Erythroblast (primary cell): ENCODE results near the gene OGFOD1.
"Not testable (repeated sequence)": the region's sequence is repeated elsewhere in the genome, so short reads cannot be mapped to it uniquely, and the experiment has no call there.

Experiments
- DNase-seq, 2 experiments: peaks; one replicate each; lab custom pipeline; 2025; lab: John Stamatoyannopoulos, UW
- GATA1 ChIP-seq: IDR thresholded peaks from 2 replicates; pipeline ENCODE4 v1.6.1; 2011; ENCODE audit warnings: low read depth, mild to moderate bottlenecking, control low read depth, low read length, moderate library complexity
- POLR2A ChIP-seq: IDR thresholded peaks from 2 replicates; pipeline ENCODE4 v1.6.1; 2011; ENCODE audit warnings: mild to moderate bottlenecking, low read length

Gene OGFOD1

DNA sequence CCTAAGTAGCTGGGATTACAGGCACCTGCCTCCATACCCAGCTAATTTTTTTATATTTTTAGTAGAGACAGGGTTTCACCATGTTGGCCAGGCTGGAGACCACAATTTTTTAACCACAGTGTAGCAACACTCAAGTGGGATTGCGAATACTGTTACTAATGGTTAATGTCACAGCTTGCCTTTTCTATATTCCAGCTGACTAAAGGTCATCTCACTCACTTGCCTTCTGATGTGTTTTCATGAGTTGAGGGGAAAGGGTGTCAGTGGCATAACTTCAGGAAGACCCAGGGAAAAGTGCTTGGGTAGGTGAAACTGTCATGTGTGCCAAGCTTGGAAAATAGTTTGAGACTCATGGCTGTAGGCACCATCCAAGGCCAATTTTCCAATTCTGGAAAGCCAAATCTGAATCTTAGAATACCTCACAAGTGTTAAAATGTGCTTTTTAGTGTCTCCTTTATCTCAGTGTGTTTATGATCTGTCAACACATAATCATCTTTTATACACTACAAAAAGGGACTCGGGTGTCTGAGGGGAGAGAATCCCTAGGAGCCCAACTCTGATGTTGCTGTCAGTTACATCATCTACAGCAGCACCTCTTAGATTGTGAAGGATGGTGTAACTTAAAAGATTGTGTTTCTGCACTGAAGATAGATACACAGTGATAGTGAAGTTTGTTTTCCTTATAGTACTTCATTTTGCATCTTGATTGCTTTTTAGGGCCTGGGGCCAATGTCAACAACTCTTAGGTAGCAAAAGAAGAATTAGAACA lies 27.1 kb downstream of the OGFOD1 start:
- TF ChIP-seq POLR2A: no peak
- TF ChIP-seq GATA1: no peak
- DNase-seq: peak; percentile 39 to 73

DNA sequence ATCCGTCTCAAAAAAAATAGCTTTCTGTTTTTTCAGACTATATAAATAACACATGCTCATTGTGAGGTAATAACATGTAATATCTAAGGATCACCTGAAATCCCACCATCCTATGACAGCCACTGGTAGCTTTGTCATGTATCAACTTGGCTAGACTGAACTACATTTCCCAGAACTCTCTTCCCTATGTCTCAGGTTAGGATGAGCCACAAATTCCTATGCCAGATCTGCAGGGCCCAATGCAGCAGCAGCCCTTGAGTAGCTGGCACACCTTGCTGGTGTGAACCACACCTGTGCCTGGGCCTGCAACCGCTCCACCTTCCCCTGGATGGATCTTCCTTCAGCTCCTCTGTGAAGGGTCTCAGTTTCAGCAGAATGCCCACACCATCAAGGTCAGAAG lies 28.1 kb downstream of the OGFOD1 start:
- peak in 1 of 2 experiments; percentile 36 for DNase-seq
- TF ChIP-seq POLR2A (no peak), GATA1 (no peak)

DNA sequence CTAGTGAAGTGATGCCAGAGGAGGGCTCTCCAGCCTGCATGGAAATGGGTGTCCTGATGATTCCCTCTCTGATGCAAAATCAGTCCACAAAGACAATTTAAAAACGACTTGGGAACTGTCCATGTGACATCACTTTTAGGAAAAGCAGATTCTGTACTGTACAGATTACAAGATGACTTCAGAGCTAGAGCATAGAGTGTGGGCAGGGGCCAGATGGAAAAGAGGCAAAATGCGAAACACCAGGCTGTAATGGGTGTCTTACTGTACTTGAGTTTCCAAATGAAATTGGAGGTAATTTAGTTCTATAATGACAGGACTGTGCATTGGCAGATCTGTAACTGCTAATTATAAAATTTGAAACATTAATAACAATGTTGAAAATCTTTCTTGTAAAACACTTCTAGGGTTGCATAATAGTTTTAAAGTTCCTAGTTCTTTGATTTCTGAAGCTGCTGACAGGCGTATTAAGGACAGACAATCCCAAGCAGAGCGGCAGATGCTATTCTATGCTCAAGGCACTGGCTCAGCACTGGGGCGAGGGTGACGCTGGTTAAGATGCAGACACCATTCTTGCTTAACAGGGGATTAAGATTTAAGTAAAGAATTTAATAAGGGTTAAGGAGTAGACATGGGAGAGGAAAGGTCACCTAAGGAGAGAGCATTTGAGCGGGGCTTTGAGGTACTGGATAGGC lies 29.6 kb downstream of the OGFOD1 start:
- TF ChIP-seq GATA1: no peak
- no peak for TF ChIP-seq POLR2A
- DNase-seq: peak in 1 of 2 experiments; percentile 7

DNA sequence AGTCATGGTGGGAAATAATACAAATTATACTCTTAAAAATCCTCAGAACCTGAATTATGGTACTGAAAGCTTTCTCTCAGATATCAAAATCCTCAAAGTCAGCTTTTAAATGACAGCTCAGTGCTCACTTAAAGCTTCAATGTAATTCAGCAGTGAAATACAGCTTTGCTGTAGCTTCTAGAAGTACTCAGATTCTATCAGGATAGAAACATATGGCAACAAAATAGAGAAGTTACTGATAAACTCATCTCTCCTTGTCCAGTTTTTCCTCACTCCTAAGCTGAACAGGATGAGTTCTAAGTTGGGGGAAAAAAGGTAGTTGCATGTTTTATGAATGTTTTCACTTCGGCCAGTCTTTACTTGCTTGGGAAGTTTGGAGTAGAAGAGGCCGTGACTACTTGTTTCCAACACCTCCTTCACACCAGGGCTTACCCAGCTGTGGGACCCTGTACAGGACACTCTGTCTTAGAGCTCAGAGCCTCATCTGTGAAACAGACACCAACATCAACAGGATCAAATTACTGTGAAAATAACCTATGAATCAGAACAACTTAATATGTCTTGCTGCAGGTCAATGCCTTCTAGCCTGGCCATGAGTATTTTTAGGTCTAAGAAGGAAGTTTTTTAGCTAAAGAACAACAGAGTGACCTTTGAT lies 30.2 kb downstream of the OGFOD1 start:
- TF ChIP-seq GATA1: no peak
- TF ChIP-seq POLR2A: no peak
- DNase-seq: no peak

DNA sequence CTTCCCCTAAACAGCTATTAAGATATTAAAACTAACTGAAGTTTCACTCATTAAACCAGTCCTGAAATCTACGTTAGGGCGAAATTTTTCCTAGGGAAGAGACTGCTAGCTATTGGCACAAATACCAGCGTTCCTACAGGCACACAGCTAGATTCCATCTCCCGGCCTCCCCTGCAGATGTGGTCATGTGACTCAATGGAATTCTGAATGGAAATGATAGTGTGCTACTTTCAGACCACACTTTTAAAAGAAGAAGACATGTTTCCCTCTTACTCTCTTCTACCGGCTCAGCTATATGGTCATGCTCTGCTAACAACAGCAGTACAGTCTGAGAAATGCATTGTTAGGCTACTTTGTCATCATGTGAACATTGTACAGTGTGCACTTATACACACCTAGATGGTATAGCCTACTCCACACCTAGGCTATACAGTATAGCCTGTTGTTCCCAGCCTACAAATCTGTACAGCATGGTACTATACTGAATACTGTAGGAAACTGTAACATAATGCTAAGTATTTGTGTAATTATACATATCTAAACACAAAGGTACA lies 31.4 kb downstream of the OGFOD1 start:
- no peak for DNase-seq
- TF ChIP-seq POLR2A (no peak), GATA1 (no peak)

DNA sequence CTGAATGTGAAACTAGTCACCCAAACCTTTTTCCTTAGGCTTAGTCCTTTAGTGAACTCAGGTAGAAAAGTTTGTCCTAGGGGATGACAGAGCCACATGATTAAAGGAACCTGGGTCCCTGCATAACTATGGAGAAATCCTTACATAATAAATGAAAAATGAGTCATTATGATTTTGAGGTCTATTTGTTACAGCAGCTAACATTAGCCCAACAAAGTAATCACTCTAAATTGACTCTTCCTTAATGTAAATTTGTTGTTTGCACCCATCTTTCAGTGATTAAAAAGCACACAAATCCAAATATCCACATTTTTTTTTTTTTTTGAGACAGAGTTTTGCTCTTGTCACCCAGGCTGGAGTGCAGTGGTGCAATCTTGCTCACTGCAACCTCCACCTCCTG lies 32.0 kb downstream of the OGFOD1 start:
- DNase-seq: no peak
- TF ChIP-seq GATA1 (no peak), POLR2A (no peak)

DNA sequence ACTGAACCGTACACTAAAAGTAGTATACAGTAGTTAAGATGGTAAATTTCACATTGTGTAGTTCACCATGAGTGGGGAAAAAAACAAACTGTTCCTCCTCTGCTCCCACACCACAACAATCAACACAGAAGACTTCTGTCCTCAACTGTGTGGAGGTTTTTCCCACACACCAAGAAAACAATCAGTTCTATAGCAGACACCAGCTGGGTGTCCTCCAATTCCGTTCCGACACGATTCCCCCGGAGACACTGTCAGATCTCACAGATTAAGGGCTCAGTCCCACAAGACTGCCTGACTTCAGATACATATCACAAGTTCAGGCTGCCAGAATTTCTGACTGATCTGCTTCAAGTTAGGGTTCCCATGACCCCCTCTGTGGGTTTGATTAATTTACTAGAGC lies 36.7 kb downstream of the OGFOD1 start:
- DNase-seq: no peak
- TF ChIP-seq POLR2A (no peak), GATA1 (no peak)

DNA sequence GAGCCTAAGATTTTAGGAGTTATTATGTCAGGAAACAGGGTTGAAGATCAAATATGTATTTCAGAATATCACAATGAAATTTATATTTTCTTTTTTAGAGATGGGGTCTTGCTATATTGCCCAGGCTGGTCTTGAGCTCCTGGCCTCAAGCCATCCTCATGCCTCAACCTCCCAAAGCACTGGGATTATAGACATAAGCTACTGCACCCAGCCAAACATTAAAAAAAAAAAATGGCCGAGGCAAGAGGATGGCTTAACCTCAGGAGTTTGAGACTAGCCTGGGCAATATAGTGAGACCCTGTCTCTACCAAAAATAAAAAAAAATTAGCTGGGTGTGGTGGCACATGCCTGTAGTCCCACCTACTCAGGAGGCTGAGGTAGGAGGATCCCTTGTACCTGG lies 37.5 kb downstream of the OGFOD1 start:
- DNase-seq: not testable (repeated sequence)

DNA sequence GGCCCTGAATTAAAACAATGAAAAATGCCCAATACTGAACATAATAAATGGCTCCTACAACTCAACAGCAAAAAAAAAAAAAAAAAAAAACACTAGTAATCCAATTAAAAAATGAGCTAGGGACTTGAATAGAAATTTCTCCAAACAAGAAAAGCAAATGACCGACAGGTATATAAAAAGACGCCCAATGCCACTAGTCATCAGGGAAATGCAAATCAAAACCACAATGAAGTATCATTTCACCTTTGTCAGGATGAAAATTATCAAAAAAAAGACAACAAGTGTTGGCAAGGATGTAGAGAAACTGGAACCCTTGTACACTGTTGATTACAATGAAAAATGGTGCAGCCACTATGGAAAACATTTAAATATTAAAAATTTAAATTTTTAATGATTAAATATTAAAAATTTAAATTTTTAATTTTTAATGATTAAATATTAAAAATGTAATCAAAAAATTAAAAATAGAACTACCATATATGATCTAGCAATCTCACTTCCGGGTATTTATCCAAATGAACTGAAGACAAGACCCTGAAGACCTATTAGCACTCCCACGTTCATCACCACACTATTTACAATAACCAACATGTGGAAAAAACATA lies 40.4 kb downstream of the OGFOD1 start:
- TF ChIP-seq POLR2A: no peak
- TF ChIP-seq GATA1: no peak
- DNase-seq: no peak

DNA sequence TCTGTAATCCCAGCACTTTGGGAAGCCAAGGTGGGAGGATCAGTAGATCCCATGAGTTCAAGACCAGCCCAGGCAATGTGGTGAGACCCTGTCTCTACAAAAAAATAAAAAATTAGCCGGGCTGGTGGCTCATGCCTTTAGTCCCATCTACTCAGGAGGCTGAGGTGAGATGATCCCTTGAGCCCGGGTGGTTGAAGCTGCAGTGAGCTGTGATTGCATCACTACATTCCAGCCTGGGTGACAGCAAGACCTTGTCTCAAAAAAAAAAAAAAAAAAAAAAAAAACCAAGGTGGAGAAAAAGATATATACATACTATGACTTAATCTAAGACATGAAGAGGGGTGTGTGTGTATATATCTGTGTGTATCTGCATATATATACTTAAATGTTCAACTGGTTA lies 41.8 kb downstream of the OGFOD1 start:
- DNase-seq: peak in 1 of 2 experiments; percentile 20

DNA sequence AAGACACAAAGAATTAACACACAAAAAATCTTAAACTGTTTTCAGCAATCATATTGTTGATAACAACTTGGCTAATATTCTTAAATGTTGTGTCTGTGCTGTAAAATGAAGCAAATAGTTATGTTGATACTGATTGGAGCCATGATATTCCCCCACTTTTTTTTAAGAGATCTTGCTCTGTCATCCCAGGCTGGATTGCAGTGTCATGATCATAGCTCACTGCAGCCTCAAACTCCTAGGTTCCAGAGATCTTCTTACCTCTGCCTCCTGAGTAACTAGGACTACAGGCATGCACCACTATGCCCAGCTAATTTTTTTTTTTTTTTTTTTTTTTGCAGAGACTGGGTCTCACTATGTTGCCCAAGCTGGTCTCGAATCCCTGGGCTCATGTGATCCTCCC lies 42.5 kb downstream of the OGFOD1 start:
- DNase-seq: peak in 1 of 2 experiments; percentile 41
- no peak for TF ChIP-seq GATA1
- TF ChIP-seq POLR2A: no peak

More for the DNA sequence above, 41.8 kb downstream of the OGFOD1 start:
- TF ChIP-seq POLR2A: no peak
- TF ChIP-seq GATA1: no peak

DNA sequence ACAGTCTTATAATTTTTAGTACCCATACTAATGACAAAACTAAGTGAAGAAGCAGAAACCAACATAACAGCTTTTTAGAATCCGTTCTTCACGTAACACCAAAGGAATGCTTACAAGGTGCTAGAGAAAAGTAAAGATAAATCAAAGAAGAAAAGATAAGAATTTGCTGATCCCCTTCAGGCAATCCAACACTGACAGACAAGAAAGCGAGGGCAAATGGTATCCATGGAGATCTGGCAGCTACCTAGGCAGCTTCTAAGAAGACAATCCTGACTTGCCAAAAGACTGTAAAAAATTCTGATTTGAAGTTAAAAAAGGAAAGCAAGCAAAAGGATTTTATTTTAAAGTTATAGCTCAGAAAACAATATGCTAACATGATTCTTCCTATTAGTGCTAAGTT lies 53.8 kb downstream of the OGFOD1 start:
- no peak for DNase-seq
- TF ChIP-seq POLR2A (no peak), GATA1 (no peak)

DNA sequence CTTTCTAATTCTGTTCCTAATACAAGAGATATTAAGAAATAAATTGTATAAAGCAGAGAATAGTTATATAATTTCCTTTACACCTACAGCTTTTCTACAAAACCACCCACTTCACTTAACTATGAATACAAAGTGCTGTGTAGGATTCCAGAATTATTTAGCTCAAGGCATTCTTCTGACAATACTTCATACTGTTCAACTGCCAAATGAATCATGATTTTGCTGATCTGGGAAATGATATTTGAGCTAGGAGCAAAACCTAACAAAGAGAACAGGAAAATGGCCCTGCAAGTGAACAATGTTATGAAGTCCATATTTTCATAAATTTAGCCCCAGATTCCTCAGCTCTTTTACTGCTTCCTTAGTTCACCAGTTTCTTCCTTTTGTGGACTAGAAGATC lies 55.6 kb downstream of the OGFOD1 start:
- TF ChIP-seq GATA1 (no peak), POLR2A (no peak)
- DNase-seq: no peak
